Gastrocnemius medialis (tissue), 4 donors: ENCODE results near the gene MAML2.

Source experiments
- POLR2A ChIP-seq, 2 donors: fragments of 450-650 bp; IDR thresholded peaks; one replicate each; pipeline ENCODE4 v1.6.1; 2017; ENCODE audit warnings: antibody characterized with exemption in 2 of 2, mild to moderate bottlenecking in 2 of 2, moderate library complexity in 2 of 2
- TF ChIP-seq, protein P1 (sequence below), 5 experiments: fragments of 450-650 bp in 3 of 5; fragments of 200-600 bp in 2 of 5; sonication (generic) in 2 of 5; IDR thresholded peaks in 4 of 5; conservative IDR thresholded peaks in 1 of 5; 1 replicate in 4 of 5; 2 replicates in 1 of 5; pipeline ENCODE4 v1.5.1; 2016 to 2019; ENCODE audit warnings: antibody characterized with exemption in 5 of 5, mild to moderate bottlenecking in 3 of 5, moderate library complexity in 3 of 5

GRCh38 chr11:96273507-96273906, 69.5 kb downstream of the MAML2 start:
- TF ChIP-seq, protein P1, sequence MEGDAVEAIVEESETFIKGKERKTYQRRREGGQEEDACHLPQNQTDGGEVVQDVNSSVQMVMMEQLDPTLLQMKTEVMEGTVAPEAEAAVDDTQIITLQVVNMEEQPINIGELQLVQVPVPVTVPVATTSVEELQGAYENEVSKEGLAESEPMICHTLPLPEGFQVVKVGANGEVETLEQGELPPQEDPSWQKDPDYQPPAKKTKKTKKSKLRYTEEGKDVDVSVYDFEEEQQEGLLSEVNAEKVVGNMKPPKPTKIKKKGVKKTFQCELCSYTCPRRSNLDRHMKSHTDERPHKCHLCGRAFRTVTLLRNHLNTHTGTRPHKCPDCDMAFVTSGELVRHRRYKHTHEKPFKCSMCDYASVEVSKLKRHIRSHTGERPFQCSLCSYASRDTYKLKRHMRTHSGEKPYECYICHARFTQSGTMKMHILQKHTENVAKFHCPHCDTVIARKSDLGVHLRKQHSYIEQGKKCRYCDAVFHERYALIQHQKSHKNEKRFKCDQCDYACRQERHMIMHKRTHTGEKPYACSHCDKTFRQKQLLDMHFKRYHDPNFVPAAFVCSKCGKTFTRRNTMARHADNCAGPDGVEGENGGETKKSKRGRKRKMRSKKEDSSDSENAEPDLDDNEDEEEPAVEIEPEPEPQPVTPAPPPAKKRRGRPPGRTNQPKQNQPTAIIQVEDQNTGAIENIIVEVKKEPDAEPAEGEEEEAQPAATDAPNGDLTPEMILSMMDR (IDR thresholded peaks at IDR 0.05 in 4 of 5, conservative IDR thresholded peaks at IDR 0.05 in 1 of 5) = no peak
- TF ChIP-seq POLR2A (IDR thresholded peaks at IDR 0.05) = no peak
